ENCODE data around the gene NLGN1. TPM values are rescaled to one million over a fixed set of nuclear protein-coding genes. Genes with fewer than 3 reads are reported as not detected.

Gene NLGN1
- total and polyA plus RNA-seq, 9 of the 15 experiments (the other 6 are each of a cell fraction or from before 2014, with no cell fraction given) = under 0.01 to 0.01 TPM; not detected in 7

DNA sequence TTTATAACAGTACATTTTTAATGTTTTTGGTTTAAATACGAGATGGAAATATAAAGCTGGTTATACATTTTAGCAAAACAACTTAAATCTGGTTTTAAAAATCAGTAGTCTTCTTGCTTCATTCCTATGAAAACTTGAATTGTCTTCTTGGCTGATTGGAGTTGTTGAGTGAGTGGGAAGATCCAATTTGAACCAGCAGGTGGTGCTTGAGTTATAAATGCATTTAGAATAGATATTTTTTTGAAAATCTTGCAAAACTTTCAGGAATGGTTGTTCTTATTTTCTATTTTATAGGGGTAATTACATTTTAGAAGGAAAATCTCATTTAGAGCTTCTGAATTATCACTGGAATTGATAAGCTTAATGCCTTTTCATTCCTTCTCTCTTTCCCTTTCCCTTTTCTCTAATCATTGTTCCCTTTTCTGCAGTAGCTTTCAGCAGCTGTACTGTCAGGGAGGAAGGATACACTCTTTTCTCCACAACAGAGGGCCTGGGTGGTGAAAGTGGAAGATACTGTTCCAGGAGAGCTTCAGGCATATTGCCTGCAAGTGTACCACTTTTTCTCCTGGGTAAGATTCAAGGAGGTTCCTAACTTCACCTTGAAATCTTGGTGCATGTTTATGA is 335.6 kb downstream of the NLGN1 start:
- no peak overlapping the region for H3K27ac ChIP-seq (ENCODE audit: extremely low read depth, low read depth, low read length)
- no peaks in the 10 kb centered on the region for H3K79me2 ChIP-seq (ENCODE audit: control insufficient read depth, insufficient read depth, low read length)
- in situ Hi-C loops (cut with MboI) (no loop called here), intact Hi-C loops (cut with micrococcal nuclease) (no loop called here)
- peak; percentile 36 to 42 for TF ChIP-seq RAD21 (CRISPR knock-in tag; conservative IDR thresholded peaks at IDR 0.05 in 1 of 2, IDR thresholded peaks at IDR 0.05 in 1 of 2)
- no peak for TF ChIP-seq C11orf30 (IDR thresholded peaks at IDR 0.05; ENCODE audit: low read depth)
- DNase-seq (ENCODE audit: extremely low read depth in 1 of 4, low spot score in 3 of 4) = peak in 1 of 4 experiments; percentile 3
- H3K9ac ChIP-seq (ENCODE audit: insufficient read depth in 1 of 2, low read depth in 2 of 2, low read length in 2 of 2) = no peak overlapping the region
- no peaks in the 10 kb centered on the region for H3K9me3 ChIP-seq (replicated peaks; ENCODE audit: control insufficient read depth, insufficient read depth, low read depth, low read length)
- ATAC-seq = no peak
- H3K27me3 ChIP-seq (ENCODE audit: control insufficient read depth in 2 of 2, insufficient read depth in 2 of 2, low read length in 2 of 2) = no peaks in the 10 kb centered on the region
- H3K4me2 ChIP-seq (ENCODE audit: insufficient read depth, low read length) = no peak overlapping the region
- no peak overlapping the region for H2AFZ ChIP-seq (ENCODE audit: low read depth, low read length)
- no TSS peak for BruUV-seq (replicated peaks)
- POLR2A ChIA-PET = no interaction called here
- no peak overlapping the region for H3K4me3 ChIP-seq
- no peaks in the 10 kb centered on the region for H3K4me1 ChIP-seq (replicated peaks in 1 of 2; ENCODE audit: control insufficient read depth in 2 of 2, insufficient read depth in 2 of 2, low read length in 2 of 2)
- no peak for FAIRE-seq
- H4K20me1 ChIP-seq (replicated peaks; ENCODE audit: control insufficient read depth, insufficient read depth, low read length) = no peaks in the 10 kb centered on the region
- no peaks in the 10 kb centered on the region for H3K36me3 ChIP-seq (ENCODE audit: control insufficient read depth, insufficient read depth, low read length)
- no peaks in the 10 kb centered on the region for H3K9me1 ChIP-seq (ENCODE audit: control insufficient read depth, insufficient read depth, low read length)
- 0% methylated on average over 1 of the region's 1 CpG for whole genome bisulfite sequencing (ENCODE audit: insufficient coverage, low coverage, missing lambda C conversion rate)
- CTCF ChIA-PET (ENCODE audit: low intra/inter-chr PET ratio) = no interaction called here

DNA sequence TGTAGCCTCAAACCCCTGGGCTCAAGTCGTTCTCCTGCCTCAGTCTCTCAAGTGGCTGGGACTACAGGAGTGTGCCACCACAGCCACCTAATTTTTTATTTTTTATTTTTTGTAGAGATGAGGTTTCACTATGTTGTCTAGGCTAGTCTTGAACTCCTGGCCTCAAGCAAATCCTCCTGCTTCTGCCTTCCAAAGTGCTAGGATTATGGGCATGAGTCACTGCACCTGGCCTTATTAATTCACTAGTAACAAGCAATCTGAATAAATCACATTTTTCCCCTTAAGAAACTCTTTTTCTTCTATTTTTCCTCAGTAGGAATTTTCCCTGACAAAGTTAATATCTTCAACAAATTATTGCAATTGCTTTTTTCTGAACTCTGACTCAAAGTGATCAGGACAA is 336.9 kb downstream of the NLGN1 start:
- Histone ChIP-seq H3K9me3 (replicated peaks; ENCODE audit: control insufficient read depth, insufficient read depth, low read depth, low read length) (no peaks in the 10 kb centered on the region), H4K20me1 (replicated peaks; ENCODE audit: control insufficient read depth, insufficient read depth, low read length) (no peaks in the 10 kb centered on the region), H3K36me3 (ENCODE audit: control insufficient read depth, insufficient read depth, low read length) (no peaks in the 10 kb centered on the region), H3K9ac (ENCODE audit: insufficient read depth in 1 of 2, low read depth in 2 of 2, low read length in 2 of 2) (no peak overlapping the region), H3K9me1 (ENCODE audit: control insufficient read depth, insufficient read depth, low read length) (no peaks in the 10 kb centered on the region), H3K27ac (ENCODE audit: extremely low read depth, low read depth, low read length) (no peak overlapping the region), H3K4me3 (no peak overlapping the region), H3K27me3 (ENCODE audit: control insufficient read depth in 2 of 2, insufficient read depth in 2 of 2, low read length in 2 of 2) (no peaks in the 10 kb centered on the region), H3K4me2 (ENCODE audit: insufficient read depth, low read length) (no peak overlapping the region), H3K4me1 (replicated peaks in 1 of 2; ENCODE audit: control insufficient read depth in 2 of 2, insufficient read depth in 2 of 2, low read length in 2 of 2) (no peaks in the 10 kb centered on the region), H2AFZ (ENCODE audit: low read depth, low read length) (no peak overlapping the region), H3K79me2 (ENCODE audit: control insufficient read depth, insufficient read depth, low read length) (no peaks in the 10 kb centered on the region)
- ChIA-PET POLR2A (no interaction called here), CTCF (ENCODE audit: low intra/inter-chr PET ratio) (no interaction called here)
- DNase-seq (ENCODE audit: extremely low read depth in 1 of 4, low spot score in 3 of 4) = no peak
- no peak for ATAC-seq
- intact Hi-C loops (cut with micrococcal nuclease) (no loop called here), in situ Hi-C loops (cut with MboI) (no loop called here)
- FAIRE-seq = no peak
- WGBS (ENCODE audit: insufficient coverage, low coverage, missing lambda C conversion rate) = 0% methylated on average over 1 of the region's 1 CpG
- no TSS peak for BruUV-seq (replicated peaks)
- TF ChIP-seq MCM7 (IDR thresholded peaks at IDR 0.05) = no peak
- TF ChIP-seq, protein P1, sequence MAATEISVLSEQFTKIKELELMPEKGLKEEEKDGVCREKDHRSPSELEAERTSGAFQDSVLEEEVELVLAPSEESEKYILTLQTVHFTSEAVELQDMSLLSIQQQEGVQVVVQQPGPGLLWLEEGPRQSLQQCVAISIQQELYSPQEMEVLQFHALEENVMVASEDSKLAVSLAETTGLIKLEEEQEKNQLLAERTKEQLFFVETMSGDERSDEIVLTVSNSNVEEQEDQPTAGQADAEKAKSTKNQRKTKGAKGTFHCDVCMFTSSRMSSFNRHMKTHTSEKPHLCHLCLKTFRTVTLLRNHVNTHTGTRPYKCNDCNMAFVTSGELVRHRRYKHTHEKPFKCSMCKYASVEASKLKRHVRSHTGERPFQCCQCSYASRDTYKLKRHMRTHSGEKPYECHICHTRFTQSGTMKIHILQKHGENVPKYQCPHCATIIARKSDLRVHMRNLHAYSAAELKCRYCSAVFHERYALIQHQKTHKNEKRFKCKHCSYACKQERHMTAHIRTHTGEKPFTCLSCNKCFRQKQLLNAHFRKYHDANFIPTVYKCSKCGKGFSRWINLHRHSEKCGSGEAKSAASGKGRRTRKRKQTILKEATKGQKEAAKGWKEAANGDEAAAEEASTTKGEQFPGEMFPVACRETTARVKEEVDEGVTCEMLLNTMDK (IDR thresholded peaks at IDR 0.05; ENCODE audit: borderline replicate concordance, insufficient read depth, low read depth, low read length, poor library complexity, severe bottlenecking) = no peak
- TF ChIP-seq ZNF507 (tag; conservative IDR thresholded peaks at IDR 0.05) = no peak
- TF ChIP-seq, protein P2, sequence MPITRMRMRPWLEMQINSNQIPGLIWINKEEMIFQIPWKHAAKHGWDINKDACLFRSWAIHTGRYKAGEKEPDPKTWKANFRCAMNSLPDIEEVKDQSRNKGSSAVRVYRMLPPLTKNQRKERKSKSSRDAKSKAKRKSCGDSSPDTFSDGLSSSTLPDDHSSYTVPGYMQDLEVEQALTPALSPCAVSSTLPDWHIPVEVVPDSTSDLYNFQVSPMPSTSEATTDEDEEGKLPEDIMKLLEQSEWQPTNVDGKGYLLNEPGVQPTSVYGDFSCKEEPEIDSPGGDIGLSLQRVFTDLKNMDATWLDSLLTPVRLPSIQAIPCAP (CRISPR knock-in tag; IDR thresholded peaks at IDR 0.05; ENCODE audit: borderline replicate concordance) = no peak
- TF ChIP-seq PPARD (CRISPR knock-in tag; IDR thresholded peaks at IDR 0.05) = no peak
- TF ChIP-seq, protein P3, sequence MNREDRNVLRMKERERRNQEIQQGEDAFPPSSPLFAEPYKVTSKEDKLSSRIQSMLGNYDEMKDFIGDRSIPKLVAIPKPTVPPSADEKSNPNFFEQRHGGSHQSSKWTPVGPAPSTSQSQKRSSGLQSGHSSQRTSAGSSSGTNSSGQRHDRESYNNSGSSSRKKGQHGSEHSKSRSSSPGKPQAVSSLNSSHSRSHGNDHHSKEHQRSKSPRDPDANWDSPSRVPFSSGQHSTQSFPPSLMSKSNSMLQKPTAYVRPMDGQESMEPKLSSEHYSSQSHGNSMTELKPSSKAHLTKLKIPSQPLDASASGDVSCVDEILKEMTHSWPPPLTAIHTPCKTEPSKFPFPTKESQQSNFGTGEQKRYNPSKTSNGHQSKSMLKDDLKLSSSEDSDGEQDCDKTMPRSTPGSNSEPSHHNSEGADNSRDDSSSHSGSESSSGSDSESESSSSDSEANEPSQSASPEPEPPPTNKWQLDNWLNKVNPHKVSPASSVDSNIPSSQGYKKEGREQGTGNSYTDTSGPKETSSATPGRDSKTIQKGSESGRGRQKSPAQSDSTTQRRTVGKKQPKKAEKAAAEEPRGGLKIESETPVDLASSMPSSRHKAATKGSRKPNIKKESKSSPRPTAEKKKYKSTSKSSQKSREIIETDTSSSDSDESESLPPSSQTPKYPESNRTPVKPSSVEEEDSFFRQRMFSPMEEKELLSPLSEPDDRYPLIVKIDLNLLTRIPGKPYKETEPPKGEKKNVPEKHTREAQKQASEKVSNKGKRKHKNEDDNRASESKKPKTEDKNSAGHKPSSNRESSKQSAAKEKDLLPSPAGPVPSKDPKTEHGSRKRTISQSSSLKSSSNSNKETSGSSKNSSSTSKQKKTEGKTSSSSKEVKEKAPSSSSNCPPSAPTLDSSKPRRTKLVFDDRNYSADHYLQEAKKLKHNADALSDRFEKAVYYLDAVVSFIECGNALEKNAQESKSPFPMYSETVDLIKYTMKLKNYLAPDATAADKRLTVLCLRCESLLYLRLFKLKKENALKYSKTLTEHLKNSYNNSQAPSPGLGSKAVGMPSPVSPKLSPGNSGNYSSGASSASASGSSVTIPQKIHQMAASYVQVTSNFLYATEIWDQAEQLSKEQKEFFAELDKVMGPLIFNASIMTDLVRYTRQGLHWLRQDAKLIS (CRISPR knock-in tag; IDR thresholded peaks at IDR 0.05) = no peak
